T-cell (primary cell): ENCODE measurements around the gene SEMA4F. TPM values are rescaled to one million over a fixed set of nuclear protein-coding genes. Genes with fewer than 3 reads are reported as not detected.

ENCODE experiments used
- ATAC-seq, 4 experiments: fragments of 200-7000 bp in 3 of 4; fragments of 150-1000 bp in 1 of 4; cut with Tn5 transposase; replicated peaks in 1 of 4; 1 replicate in 3 of 4; 2 replicates in 1 of 4; pipeline ENCODE4 v1.10.0; 2021; ENCODE audit warnings: moderate library complexity in 3 of 4, mild to moderate bottlenecking in 2 of 4, moderate number of reproducible peaks in 1 of 4
- CTCF ChIA-PET, 2 donors: fragments of 300-600 bp; sonication (Branson Sonifier 250); formaldehyde crosslinking; loops; one replicate each; lab custom pipeline; 2022; ENCODE audit warnings: antibody characterized with exemption in 2 of 2; lab: Charles Lee
- POLR2A ChIA-PET, 2 donors: fragments of 300-600 bp; sonication (Branson Sonifier 250); formaldehyde crosslinking; loops; one replicate each; lab custom pipeline; 2022; ENCODE audit warnings: antibody characterized with exemption in 2 of 2; lab: Charles Lee
- DNase-seq, 35 experiments: peaks; one replicate each; pipeline versions ENCODE4 v3.0.0 to v3.0.0-alpha.2; 2013 to 2023
- H3K27ac ChIP-seq: one replicate; pipeline ENCODE4 v1.5.1; 2013; ENCODE audit warnings: low read length
- H3K27me3 ChIP-seq, 2 experiments: replicated peaks in 1 of 2; 1 replicate in 1 of 2; 2 replicates in 1 of 2; pipeline versions ENCODE4 v1.6.1 to v1.7.0; 2013; ENCODE audit warnings: low read length in 1 of 2, mixed read lengths in 1 of 2; ENCODE audit not compliant: control insufficient read depth in 2 of 2, insufficient read depth in 2 of 2; ENCODE audit errors: extremely low read depth in 1 of 2
- H3K36me3 ChIP-seq, 2 donors: 1 replicate in 1 of 2; 2 replicates in 1 of 2; pipeline versions ENCODE4 v1.6.1 to v1.7.0; 2013; ENCODE audit warnings: low read length in 1 of 2; ENCODE audit not compliant: control insufficient read depth in 2 of 2, insufficient read depth in 1 of 2; ENCODE audit errors: extremely low read depth in 1 of 2
- H3K4me1 ChIP-seq, 2 experiments: 1 replicate in 1 of 2; 2 replicates in 1 of 2; pipeline versions ENCODE4 v1.6.1 to v1.7.0; 2013; ENCODE audit warnings: low read length in 2 of 2, mixed read lengths in 1 of 2; ENCODE audit not compliant: insufficient read depth in 2 of 2, control insufficient read depth in 1 of 2; ENCODE audit errors: extremely low read depth in 1 of 2
- H3K4me3 ChIP-seq, 2 donors: 1 replicate in 1 of 2; 2 replicates in 1 of 2; pipeline versions ENCODE4 v1.5.1 to v1.7.0; 2013; ENCODE audit warnings: mild to moderate bottlenecking in 2 of 2, low read length in 1 of 2, moderate library complexity in 1 of 2; ENCODE audit not compliant: control insufficient read depth in 1 of 2; ENCODE audit errors: extremely low read depth in 1 of 2
- H3K9me3 ChIP-seq: 2 replicates; pipeline ENCODE4 v1.7.0; 2013
- H3K27ac Mint-ChIP-seq, 2 donors: one replicate each; pipeline ENCODE4 v1.8.0; 2020 to 2021; ENCODE audit warnings: mild to moderate bottlenecking in 2 of 2, mixed read lengths in 2 of 2
- H3K27me3 Mint-ChIP-seq, 2 donors: one replicate each; pipeline ENCODE4 v1.8.0; 2021 to 2022; ENCODE audit warnings: mixed read lengths in 2 of 2
- H3K36me3 Mint-ChIP-seq: one replicate; pipeline ENCODE4 v1.8.0; 2021; ENCODE audit warnings: mixed read lengths
- H3K4me1 Mint-ChIP-seq, 3 donors: one replicate each; pipeline ENCODE4 v1.8.0; 2020 to 2022; ENCODE audit warnings: mixed read lengths in 3 of 3, mild to moderate bottlenecking in 1 of 3
- H3K4me3 Mint-ChIP-seq, 3 donors: one replicate each; pipeline ENCODE4 v1.8.0; 2020 to 2022; ENCODE audit warnings: mild to moderate bottlenecking in 3 of 3, mixed read lengths in 3 of 3, moderate library complexity in 3 of 3
- H3K9me3 Mint-ChIP-seq, 3 donors: one replicate each; pipeline ENCODE4 v1.8.0; 2020 to 2022; ENCODE audit warnings: mixed read lengths in 3 of 3
- WGBS: methylation state at CpG from one replicate; pipeline ENCODE4 v1.1.5; 2013; ENCODE audit warnings: missing lambda C conversion rate; ENCODE audit not compliant: insufficient coverage; 5-methylcytosine and 5-hydroxymethylcytosine counted together
- total RNA-seq, 35 experiments: library from RNA in 6 of 35; stranded (reverse) in 6 of 35; fragments of 120-200 nt in 1 of 35; gene quantifications; one replicate each; pipeline versions ENCODE4 v1.2.1 to v1.2.4 and lab custom pipeline; 2013 to 2026

SEMA4F gene
- total RNA-seq (10 to 100 TPM; 12.2 to 24.9 (median 18.6) TPM), total RNA-seq (lab: John Stamatoyannopoulos, UW) (4.1 to 36.8 (median 16.5) reads per million in 29 experiments)
- 7.2 TPM for total RNA-seq (2013)

GRCh38 chr2:74653985-74654882 is at the start of gene SEMA4F:
SEMA4F (plus strand) TSS chr2:74654247; CDS start chr2:74654377, 130 bp downstream.
- H3K9me3 Mint-ChIP-seq: no peaks in the 10 kb centered on the region
- peak within 1 kb of the TSS; percentile 87 to 89 (median 88) for H3K4me3 Mint-ChIP-seq
- ATAC-seq (peak; percentile 99), DNase-seq (peak; percentile 86 to 95 (median 91))
- H3K36me3 Mint-ChIP-seq: peaks cover 24% of the 10 kb centered on the region
- peaks cover 22 to 23% (median 22%) of the 10 kb centered on the region in 3 donors for H3K4me1 Mint-ChIP-seq
- ChIA-PET CTCF (interaction anchor here in 1 of 2 donors (0.7 kb wide), 1 partner anchor 68 kb away, joined by 3 read pairs; no protein-coding TSS in a partner anchor), POLR2A (interaction anchor here in 1 of 2 donors (0.6 kb wide), 2 partner anchors 14 to 74 kb away, joined by 3 to 5 read pairs; no protein-coding TSS in a partner anchor)
- peak within 1 kb of the TSS; percentile 65 to 81 for H3K27ac Mint-ChIP-seq
- peaks cover 0 to 3% of the 10 kb centered on the region in 2 experiments for H3K27me3 ChIP-seq
- H3K36me3 ChIP-seq: peaks cover 0 to 12% of the 10 kb centered on the region in 2 donors
- WGBS: 3% methylated on average over 71 of the region's 79 CpGs
- H3K4me3 ChIP-seq: peak within 1 kb of the TSS; percentile 61 to 69
- H3K9me3 ChIP-seq: no peaks in the 10 kb centered on the region
- H3K27ac ChIP-seq: no peak within 1 kb of the TSS
- peaks cover 5 to 20% of the 10 kb centered on the region in 2 experiments for H3K4me1 ChIP-seq
- peaks cover 3 to 4% of the 10 kb centered on the region in 2 donors for H3K27me3 Mint-ChIP-seq

DNA sequence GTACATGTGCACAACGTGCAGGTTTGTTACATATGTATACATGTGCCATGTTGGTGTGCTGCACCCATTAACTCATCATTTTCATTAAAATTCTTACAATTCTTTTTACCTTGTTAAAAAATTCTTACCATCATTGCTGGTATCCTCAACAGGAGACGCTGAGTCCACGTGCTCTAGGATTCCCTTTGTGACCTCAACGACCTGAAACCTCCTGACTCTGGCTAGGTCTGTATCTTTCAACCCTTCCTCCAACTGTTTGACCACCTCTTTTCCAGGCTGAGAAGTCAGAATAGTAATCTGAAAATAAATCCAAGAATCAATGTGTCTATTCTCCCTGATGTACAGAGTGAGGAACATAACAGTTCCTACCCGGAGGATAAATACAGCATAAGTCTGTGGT is 47.1 kb upstream of the SEMA4F start:
- Mint-ChIP-seq H3K27me3 (peaks cover 37 to 44% of the 10 kb centered on the region in 2 donors), H3K36me3 (no peaks in the 10 kb centered on the region), H3K9me3 (no peaks in the 10 kb centered on the region), H3K27ac (no peak overlapping the region), H3K4me3 (no peak overlapping the region), H3K4me1 (peaks cover 0 to 6% (median 0%) of the 10 kb centered on the region in 3 donors)
- ChIA-PET CTCF (no interaction called here), POLR2A (no interaction called here)
- Histone ChIP-seq H3K4me1 (no peaks in the 10 kb centered on the region), H3K36me3 (no peaks in the 10 kb centered on the region), H3K9me3 (no peaks in the 10 kb centered on the region), H3K27ac (no peak overlapping the region), H3K4me3 (no peak overlapping the region), H3K27me3 (peaks cover 2 to 8% of the 10 kb centered on the region in 2 experiments)
- DNase-seq: no peak
- no CpG with 5 or more reads among the region's 5 CpGs for WGBS
- no peak for ATAC-seq

DNA sequence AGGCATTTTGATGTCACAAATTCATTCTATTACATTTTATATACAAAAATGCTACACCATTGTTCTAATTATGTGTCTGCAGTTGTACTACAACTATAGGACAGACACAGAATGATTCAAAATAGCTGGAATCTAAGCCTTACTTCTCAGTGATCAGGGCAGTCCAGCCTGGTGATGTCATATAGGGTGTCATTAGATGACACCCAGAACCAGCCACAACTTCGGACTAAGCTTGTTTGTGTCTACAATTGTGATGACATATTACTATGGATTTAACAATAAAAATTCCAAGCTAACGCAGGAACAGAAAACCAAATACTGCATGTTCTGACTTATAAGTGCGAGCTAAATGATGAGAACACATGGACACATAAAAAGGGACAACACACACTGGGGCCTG is 36.9 kb upstream of the SEMA4F start:
- H3K36me3 ChIP-seq: no peaks in the 10 kb centered on the region
- Mint-ChIP-seq H3K36me3 (no peaks in the 10 kb centered on the region), H3K27ac (no peak overlapping the region), H3K4me1 (peaks cover 0 to 3% (median 0%) of the 10 kb centered on the region in 3 donors), H3K9me3 (no peaks in the 10 kb centered on the region), H3K27me3 (peaks cover 38 to 40% of the 10 kb centered on the region in 2 donors), H3K4me3 (no peak overlapping the region)
- no peak overlapping the region for H3K4me3 ChIP-seq
- no peak overlapping the region for H3K27ac ChIP-seq
- ChIA-PET POLR2A (no interaction called here), CTCF (no interaction called here)
- H3K27me3 ChIP-seq: peaks cover 0 to 9% of the 10 kb centered on the region in 2 experiments
- H3K9me3 ChIP-seq: no peaks in the 10 kb centered on the region
- no peak for DNase-seq
- ATAC-seq: no peak
- H3K4me1 ChIP-seq: no peaks in the 10 kb centered on the region
- WGBS: no CpG with 5 or more reads among the region's 3 CpGs

- H3K9me3 ChIP-seq: no peaks in the 10 kb centered on the region
- ATAC-seq: no peak
- H3K4me3 ChIP-seq: no peak overlapping the region
- no peak overlapping the region for H3K4me3 Mint-ChIP-seq
- WGBS: 67% methylated on average over 1 of the region's 6 CpGs
- DNase-seq: no peak
- H3K4me1 Mint-ChIP-seq: peaks cover 0 to 3% (median 0%) of the 10 kb centered on the region in 3 donors
- ChIA-PET CTCF (no interaction called here), POLR2A (interaction anchor here in 1 of 2 donors (0.6 kb wide), 1 partner anchor 208 kb away, joined by 8 read pairs; no protein-coding TSS in a partner anchor)
- H3K27ac ChIP-seq: no peak overlapping the region
- H3K27ac Mint-ChIP-seq: no peak overlapping the region
- peaks cover 27 to 28% of the 10 kb centered on the region in 2 donors for H3K27me3 Mint-ChIP-seq
- H3K36me3 ChIP-seq: no peaks in the 10 kb centered on the region
- no peaks in the 10 kb centered on the region for H3K4me1 ChIP-seq
- H3K27me3 ChIP-seq: peaks cover 0 to 7% of the 10 kb centered on the region in 2 experiments
- no peaks in the 10 kb centered on the region for H3K9me3 Mint-ChIP-seq
- H3K36me3 Mint-ChIP-seq: no peaks in the 10 kb centered on the region
These were observed 35.5 kb upstream of the SEMA4F start for GRCh38 chr2:74618410-74619083.

DNA sequence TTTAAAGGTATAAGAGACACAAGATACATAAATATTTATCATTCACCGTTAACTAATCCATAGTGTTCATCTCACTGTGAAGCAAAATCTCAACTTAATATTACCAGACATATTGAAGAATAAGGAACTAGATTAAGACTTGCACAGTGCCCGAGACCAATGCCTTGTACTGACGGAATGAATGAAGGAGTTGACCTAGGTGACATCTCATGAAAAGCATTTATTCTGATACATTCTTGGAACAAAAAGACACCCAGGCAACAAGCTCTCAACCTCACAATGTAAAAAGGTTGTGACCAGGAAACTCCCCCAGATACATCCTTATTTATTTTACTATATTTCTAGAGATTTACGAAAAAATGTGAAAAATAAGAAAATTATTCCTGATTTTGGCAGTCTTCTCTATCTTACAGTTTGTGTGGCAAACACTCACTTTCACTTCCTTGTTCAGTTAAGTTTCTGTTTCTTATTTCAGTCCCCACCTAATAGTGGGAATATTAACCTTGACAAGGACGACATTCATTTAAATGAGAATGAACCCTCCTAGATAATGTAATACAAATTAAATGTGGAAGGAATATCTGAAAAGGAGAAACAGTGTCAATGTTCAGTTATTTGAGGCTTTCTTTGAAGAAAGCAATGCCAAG is 34.3 kb upstream of the SEMA4F start:
- no peaks in the 10 kb centered on the region for H3K4me1 ChIP-seq
- H3K9me3 ChIP-seq: no peaks in the 10 kb centered on the region
- ChIA-PET POLR2A (no interaction called here), CTCF (no interaction called here)
- Mint-ChIP-seq H3K9me3 (no peaks in the 10 kb centered on the region), H3K27me3 (peaks cover 14 to 16% of the 10 kb centered on the region in 2 donors), H3K36me3 (no peaks in the 10 kb centered on the region), H3K4me1 (peaks cover 0 to 3% (median 0%) of the 10 kb centered on the region in 3 donors), H3K27ac (no peak overlapping the region), H3K4me3 (no peak overlapping the region)
- H3K4me3 ChIP-seq: no peak overlapping the region
- ATAC-seq: no peak
- WGBS: no CpG with 5 or more reads among the region's 5 CpGs
- no peak overlapping the region for H3K27ac ChIP-seq
- no peak for DNase-seq
- peaks cover 0 to 2% of the 10 kb centered on the region in 2 experiments for H3K27me3 ChIP-seq
- H3K36me3 ChIP-seq: no peaks in the 10 kb centered on the region

DNA sequence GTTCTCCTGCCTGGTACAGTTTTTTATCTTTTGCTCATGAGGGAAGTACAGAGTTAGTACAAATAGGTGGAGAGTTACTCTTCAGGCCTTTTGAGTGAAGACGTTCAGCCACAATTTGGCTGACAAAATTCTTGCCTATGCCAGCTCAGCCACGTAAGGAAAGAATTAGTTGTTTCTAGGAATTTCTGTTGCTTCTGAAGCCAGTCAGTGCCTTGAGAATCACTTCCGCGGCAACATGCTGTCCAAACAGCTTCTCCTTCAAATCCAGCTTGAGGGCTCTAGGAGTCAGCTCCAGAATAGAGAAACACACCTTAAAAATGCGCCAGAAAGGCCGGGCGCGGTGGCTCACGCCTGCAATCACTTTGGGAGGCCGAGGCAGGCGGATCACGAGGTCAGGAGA is 33.4 kb upstream of the SEMA4F start:
- no peaks in the 10 kb centered on the region for H3K4me1 ChIP-seq
- 90% methylated on average over 12 of the region's 12 CpGs for WGBS
- no peak for ATAC-seq
- Mint-ChIP-seq H3K9me3 (no peaks in the 10 kb centered on the region), H3K27me3 (peaks cover 6 to 9% of the 10 kb centered on the region in 2 donors), H3K4me1 (peaks cover 0 to 3% (median 0%) of the 10 kb centered on the region in 3 donors), H3K27ac (no peak overlapping the region), H3K36me3 (no peaks in the 10 kb centered on the region), H3K4me3 (no peak overlapping the region)
- H3K27ac ChIP-seq: no peak overlapping the region
- H3K27me3 ChIP-seq: no peaks in the 10 kb centered on the region
- DNase-seq: no peak
- ChIA-PET POLR2A (no interaction called here), CTCF (no interaction called here)
- H3K9me3 ChIP-seq: no peaks in the 10 kb centered on the region
- H3K4me3 ChIP-seq: no peak overlapping the region
- no peaks in the 10 kb centered on the region for H3K36me3 ChIP-seq
